GM19438 (cell line): ENCODE data around the gene FAM210B.
"Not testable (repeated sequence)": the region's sequence is repeated elsewhere in the genome, so short reads cannot be mapped to it uniquely, and the experiment has no call there.

Experiments
- ATAC-seq: cut with Tn5 transposase; IDR thresholded peaks from one replicate; pipeline ENCODE4 v1.9.1; 2021; ENCODE audit warnings: low read depth; ENCODE audit not compliant: unreplicated experiment

The FAM210B gene

GRCh38 chr20:56360133-56360907, 1.5 kb downstream of the FAM210B start:
- ATAC-seq: no peak

- no peak for ATAC-seq
Measured at GRCh38 chr20:56360908-56361205, 2.1 kb downstream of the FAM210B start.

- no peak for ATAC-seq
Measured at GRCh38 chr20:56361900-56362299, 3.1 kb downstream of the FAM210B start.

- no peak for ATAC-seq
Measured at GRCh38 chr20:56362833-56363413, 4.1 kb downstream of the FAM210B start.

- no peak for ATAC-seq
Measured at GRCh38 chr20:56363491-56363890, 4.7 kb downstream of the FAM210B start.

GRCh38 chr20:56368351-56369134, 9.8 kb downstream of the FAM210B start:
- ATAC-seq: no peak

- ATAC-seq: no peak
Measured at GRCh38 chr20:56369179-56369578, 10.4 kb downstream of the FAM210B start.

GRCh38 chr20:56371977-56372376, 13.2 kb downstream of the FAM210B start:
- no peak for ATAC-seq

- ATAC-seq: no peak
Measured at GRCh38 chr20:56372850-56373249, 14.1 kb downstream of the FAM210B start.

GRCh38 chr20:56373942-56374341, 15.2 kb downstream of the FAM210B start:
- ATAC-seq: no peak

- ATAC-seq: no peak
Measured at GRCh38 chr20:56376331-56376730, 17.6 kb downstream of the FAM210B start.

- ATAC-seq: no peak
Measured at GRCh38 chr20:56378386-56378785, 19.6 kb downstream of the FAM210B start.

- no peak for ATAC-seq
Measured at GRCh38 chr20:56380375-56380774, 21.6 kb downstream of the FAM210B start.

- ATAC-seq: no peak
Measured at GRCh38 chr20:56381501-56381900, 22.7 kb downstream of the FAM210B start.

- ATAC-seq: no peak
Measured at GRCh38 chr20:56382696-56383095, 23.9 kb downstream of the FAM210B start.

GRCh38 chr20:56383334-56383733, 24.6 kb downstream of the FAM210B start:
- ATAC-seq: no peak

- no peak for ATAC-seq
Measured at GRCh38 chr20:56385130-56385529, 26.4 kb downstream of the FAM210B start.

- ATAC-seq: no peak
Measured at GRCh38 chr20:56386219-56386618, 27.4 kb downstream of the FAM210B start.

GRCh38 chr20:56388882-56389281, 30.1 kb downstream of the FAM210B start:
- ATAC-seq: no peak

GRCh38 chr20:56389807-56390206, 31.0 kb downstream of the FAM210B start:
- no peak for ATAC-seq

GRCh38 chr20:56390396-56390795, 31.6 kb downstream of the FAM210B start:
- ATAC-seq: not testable (repeated sequence)

GRCh38 chr20:56391037-56391436, 32.3 kb downstream of the FAM210B start:
- no peak for ATAC-seq
